Fibroblast of lung (primary cell): Measurements from ENCODE around the gene C19orf38.

ENCODE experiments used
- EZH2 ChIP-seq: IDR thresholded peaks from 2 replicates; pipeline ENCODE4 v1.5.1; 2012; ENCODE audit warnings: low read length, control low read depth, mild to moderate bottlenecking; ENCODE audit errors: missing control alignments
- TF ChIP-seq, protein P1 (sequence below), 2 donors: IDR thresholded peaks in 1 of 2; conservative IDR thresholded peaks in 1 of 2; 1 replicate in 1 of 2; 2 replicates in 1 of 2; pipeline ENCODE4 v1.5.1; 2011 to 2012; ENCODE audit warnings: low read length in 2 of 2, control low read depth in 1 of 2, inconsistent platforms in 1 of 2, low read depth in 1 of 2, mild to moderate bottlenecking in 1 of 2

DNA sequence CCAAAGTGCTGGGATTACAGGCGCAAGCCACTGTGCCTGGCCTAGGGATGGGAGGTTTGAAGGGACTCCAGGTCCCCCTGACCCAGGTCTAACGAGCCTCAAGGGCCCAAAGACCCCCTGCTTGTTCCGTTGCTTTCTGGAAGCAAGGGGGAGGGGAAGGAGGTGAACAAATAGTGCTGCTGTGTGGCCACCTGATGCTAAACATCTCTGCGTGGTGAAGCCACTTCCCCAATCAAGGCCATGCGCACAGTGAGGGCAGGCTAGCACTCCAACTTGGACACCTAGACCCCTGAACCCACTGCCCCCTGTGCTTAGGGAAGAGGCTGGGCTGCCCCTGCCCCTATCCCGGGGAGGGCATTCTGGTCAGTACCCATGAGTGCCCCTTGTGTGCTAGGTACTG lies 47.1 kb downstream of the C19orf38 start:
- TF ChIP-seq, protein P1, sequence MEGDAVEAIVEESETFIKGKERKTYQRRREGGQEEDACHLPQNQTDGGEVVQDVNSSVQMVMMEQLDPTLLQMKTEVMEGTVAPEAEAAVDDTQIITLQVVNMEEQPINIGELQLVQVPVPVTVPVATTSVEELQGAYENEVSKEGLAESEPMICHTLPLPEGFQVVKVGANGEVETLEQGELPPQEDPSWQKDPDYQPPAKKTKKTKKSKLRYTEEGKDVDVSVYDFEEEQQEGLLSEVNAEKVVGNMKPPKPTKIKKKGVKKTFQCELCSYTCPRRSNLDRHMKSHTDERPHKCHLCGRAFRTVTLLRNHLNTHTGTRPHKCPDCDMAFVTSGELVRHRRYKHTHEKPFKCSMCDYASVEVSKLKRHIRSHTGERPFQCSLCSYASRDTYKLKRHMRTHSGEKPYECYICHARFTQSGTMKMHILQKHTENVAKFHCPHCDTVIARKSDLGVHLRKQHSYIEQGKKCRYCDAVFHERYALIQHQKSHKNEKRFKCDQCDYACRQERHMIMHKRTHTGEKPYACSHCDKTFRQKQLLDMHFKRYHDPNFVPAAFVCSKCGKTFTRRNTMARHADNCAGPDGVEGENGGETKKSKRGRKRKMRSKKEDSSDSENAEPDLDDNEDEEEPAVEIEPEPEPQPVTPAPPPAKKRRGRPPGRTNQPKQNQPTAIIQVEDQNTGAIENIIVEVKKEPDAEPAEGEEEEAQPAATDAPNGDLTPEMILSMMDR (conservative IDR thresholded peaks at IDR 0.05 in 1 of 2, IDR thresholded peaks at IDR 0.05 in 1 of 2; ENCODE audit: low read depth in 1 of 2, low read length in 2 of 2) = no peak
- TF ChIP-seq EZH2 = no peak
